Thoracic aorta (tissue), 2 donors: ENCODE measurements around the gene TAPT1. TPM values are rescaled to one million over a fixed set of nuclear protein-coding genes. Genes with fewer than 3 reads are reported as not detected.
"Not testable (repeated sequence)": the region's sequence is repeated elsewhere in the genome, so short reads cannot be mapped to it uniquely, and the experiment has no call there.

Experiments
- ATAC-seq: fragments of 150-250 bp; one replicate; pipeline ENCODE4 v1.8.0; 2017; ENCODE audit warnings: low read depth; ENCODE audit not compliant: insufficient number of reproducible peaks, low FRiP score
- DNase-seq: peaks from one replicate; pipeline ENCODE4 v3.0.0-alpha.2; 2020; ENCODE audit warnings: low spot score
- H3K27ac ChIP-seq, 2 donors: fragments of 200-600 bp; sonication (generic); 1 replicate in 1 of 2; 2 replicates in 1 of 2; pipeline ENCODE4 v1.5.1; 2016; ENCODE audit warnings: mild to moderate bottlenecking in 2 of 2, moderate library complexity in 2 of 2
- H3K27me3 ChIP-seq: fragments of 200-600 bp; sonication (generic); replicated peaks from 2 replicates; pipeline ENCODE4 v1.6.0; 2016; ENCODE audit warnings: mild to moderate bottlenecking; ENCODE audit not compliant: insufficient read depth
- H3K36me3 ChIP-seq: fragments of 200-600 bp; sonication (generic); one replicate; pipeline ENCODE4 v1.5.1; 2016
- H3K4me1 ChIP-seq, 2 donors: fragments of 200-600 bp; sonication (generic); 1 replicate in 1 of 2; 2 replicates in 1 of 2; pipeline versions ENCODE4 v1.5.1 to v1.6.0; 2016; ENCODE audit warnings: low read depth in 2 of 2, mild to moderate bottlenecking in 1 of 2; ENCODE audit not compliant: control insufficient read depth in 1 of 2
- H3K4me3 ChIP-seq: fragments of 200-600 bp; sonication (generic); 2 replicates; pipeline ENCODE4 v1.5.1; 2016; ENCODE audit warnings: mild to moderate bottlenecking
- H3K9me3 ChIP-seq: fragments of 200-600 bp; sonication (generic); 2 replicates; pipeline ENCODE4 v1.5.1; 2016
- total RNA-seq, 2 donors: library from RNA; depleted of rRNA; stranded (reverse); fragments of >200 nt; gene quantifications; one replicate each; pipeline versions ENCODE4 v1.1.0 to v1.2.3, GENCODE V29; 2016
- TF ChIP-seq, protein P1 (sequence below): fragments of 200-600 bp; sonication (generic); IDR thresholded peaks from one replicate; pipeline ENCODE4 v1.5.1; 2019; ENCODE audit warnings: antibody characterized with exemption

Gene TAPT1
- total RNA-seq, 2 donors from 2014 or later: 34.4 to 36.0 TPM

DNA sequence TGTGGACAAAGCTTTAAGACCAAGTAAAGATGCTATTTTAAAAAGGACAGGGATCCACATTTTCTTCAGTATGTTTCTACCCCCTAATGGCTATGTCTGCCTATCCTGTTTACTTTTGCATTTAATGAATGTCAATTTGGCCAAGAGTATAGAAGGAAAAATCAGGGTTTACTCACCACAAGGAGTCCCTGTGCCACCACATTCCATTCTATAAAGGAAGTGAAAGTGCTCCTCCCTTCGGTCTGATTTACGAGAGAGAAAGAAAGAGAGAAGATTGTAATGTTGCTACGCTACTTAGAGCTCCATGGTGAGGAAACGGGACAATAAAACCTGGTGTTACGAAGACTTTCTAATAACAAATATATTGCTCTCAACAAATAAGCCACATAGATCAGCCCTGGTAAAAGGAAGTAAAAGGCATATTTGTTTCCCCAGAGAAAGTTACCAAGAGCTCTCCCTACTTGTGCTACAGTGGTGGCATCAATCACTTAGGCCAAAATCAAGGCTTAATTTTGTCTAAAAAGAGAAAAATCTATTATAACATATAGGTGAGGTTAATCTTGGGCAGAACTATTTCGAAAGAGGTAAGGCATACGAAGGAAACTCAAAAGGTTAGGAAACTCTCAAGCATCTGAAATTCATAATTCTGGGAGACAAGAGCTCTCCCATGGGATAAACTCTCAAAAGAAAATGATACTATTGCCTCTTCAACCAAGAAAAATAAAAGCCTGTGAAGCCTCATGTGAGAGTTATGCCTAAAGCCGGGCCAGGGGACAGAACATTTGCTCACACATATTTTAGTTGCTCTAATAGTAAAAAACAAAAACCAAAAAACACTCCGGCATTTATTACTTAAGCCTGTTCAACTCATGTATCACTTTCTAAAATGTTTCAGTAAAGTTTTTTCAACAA is 29.5 kb downstream of the TAPT1 start:
- no peak for DNase-seq
- TF ChIP-seq, protein P1, sequence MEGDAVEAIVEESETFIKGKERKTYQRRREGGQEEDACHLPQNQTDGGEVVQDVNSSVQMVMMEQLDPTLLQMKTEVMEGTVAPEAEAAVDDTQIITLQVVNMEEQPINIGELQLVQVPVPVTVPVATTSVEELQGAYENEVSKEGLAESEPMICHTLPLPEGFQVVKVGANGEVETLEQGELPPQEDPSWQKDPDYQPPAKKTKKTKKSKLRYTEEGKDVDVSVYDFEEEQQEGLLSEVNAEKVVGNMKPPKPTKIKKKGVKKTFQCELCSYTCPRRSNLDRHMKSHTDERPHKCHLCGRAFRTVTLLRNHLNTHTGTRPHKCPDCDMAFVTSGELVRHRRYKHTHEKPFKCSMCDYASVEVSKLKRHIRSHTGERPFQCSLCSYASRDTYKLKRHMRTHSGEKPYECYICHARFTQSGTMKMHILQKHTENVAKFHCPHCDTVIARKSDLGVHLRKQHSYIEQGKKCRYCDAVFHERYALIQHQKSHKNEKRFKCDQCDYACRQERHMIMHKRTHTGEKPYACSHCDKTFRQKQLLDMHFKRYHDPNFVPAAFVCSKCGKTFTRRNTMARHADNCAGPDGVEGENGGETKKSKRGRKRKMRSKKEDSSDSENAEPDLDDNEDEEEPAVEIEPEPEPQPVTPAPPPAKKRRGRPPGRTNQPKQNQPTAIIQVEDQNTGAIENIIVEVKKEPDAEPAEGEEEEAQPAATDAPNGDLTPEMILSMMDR: peak; percentile 40
- peaks cover 4% of the 10 kb centered on the region for H3K36me3 ChIP-seq
- no peaks in the 10 kb centered on the region for H3K27me3 ChIP-seq
- ATAC-seq: peak; percentile 51
- H3K4me3 ChIP-seq: peak overlapping the region; percentile 68
- no peaks in the 10 kb centered on the region for H3K9me3 ChIP-seq
- peaks cover 15 to 69% of the 10 kb centered on the region in 2 donors for H3K4me1 ChIP-seq
- H3K27ac ChIP-seq: peak overlapping the region; percentile 76 to 78

DNA sequence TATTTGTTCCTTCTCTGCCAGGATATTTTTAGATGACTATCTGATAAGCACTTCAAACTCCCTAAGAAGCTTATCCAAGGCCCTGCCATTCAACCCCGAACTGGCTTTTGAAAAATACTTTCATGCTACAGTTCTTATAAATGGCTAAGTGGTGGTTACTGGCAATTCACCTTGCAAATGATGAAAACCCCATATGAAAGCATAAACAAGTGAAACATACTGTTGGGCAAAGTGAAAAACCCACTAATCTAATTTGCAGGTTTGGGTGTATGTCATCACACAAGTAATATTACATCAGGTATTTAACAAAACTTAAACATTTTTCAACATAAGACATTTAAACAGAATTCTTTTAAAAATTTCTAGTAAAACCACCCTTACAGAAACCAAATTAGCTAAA is 31.1 kb downstream of the TAPT1 start:
- Histone ChIP-seq H3K4me1 (peaks cover 15 to 69% of the 10 kb centered on the region in 2 donors), H3K4me3 (no peak overlapping the region), H3K36me3 (peaks cover 5% of the 10 kb centered on the region), H3K9me3 (no peaks in the 10 kb centered on the region), H3K27me3 (no peaks in the 10 kb centered on the region), H3K27ac (no peak overlapping the region)
- TF ChIP-seq, protein P1: no peak
- DNase-seq (no peak), ATAC-seq (no peak)

DNA sequence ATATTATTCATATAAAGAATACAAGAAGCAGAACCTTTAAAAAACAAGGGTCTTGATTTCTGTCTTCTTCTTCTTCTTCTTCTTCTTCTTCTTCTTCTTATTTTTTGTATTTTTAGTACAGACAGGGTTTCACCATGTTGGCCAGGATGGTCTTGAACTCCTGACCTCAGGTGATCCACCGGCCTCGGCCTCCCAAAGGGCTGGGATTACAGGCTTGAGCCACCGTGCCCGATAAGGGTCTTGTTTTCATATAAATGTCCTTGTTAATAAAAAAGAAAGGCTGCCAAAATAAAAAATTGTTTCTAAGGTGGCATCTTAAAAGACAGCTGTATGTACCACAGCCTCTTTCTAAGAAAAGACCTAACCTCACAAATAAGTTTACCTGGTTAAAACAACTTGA is 31.5 kb downstream of the TAPT1 start:
- H3K9me3 ChIP-seq, ATAC-seq, DNase-seq, H3K27ac ChIP-seq, H3K4me3 ChIP-seq, H3K36me3 ChIP-seq, H3K27me3 ChIP-seq: not testable (repeated sequence)
- peaks cover 15 to 69% of the 10 kb centered on the region in 2 donors for H3K4me1 ChIP-seq

DNA sequence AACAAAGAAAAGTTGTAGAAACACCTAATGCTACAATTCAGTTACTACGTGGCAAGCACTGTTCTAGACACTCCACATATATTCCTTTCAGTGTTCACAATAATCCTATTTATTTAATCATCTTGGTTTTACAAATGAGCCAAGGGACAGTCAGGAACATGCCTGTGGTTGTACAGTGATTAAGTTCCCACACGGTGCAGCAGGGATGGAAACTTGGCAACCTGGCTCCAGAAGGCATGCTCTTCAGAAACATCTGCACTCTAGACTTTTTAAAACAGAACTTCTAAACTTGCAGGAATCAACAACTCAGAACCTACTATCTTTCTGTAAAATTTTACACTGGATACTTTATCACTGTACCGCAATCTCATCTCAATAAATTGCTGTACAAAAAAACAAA is 32.1 kb downstream of the TAPT1 start:
- Histone ChIP-seq H3K27me3 (no peaks in the 10 kb centered on the region), H3K36me3 (peaks cover 12% of the 10 kb centered on the region), H3K9me3 (no peaks in the 10 kb centered on the region), H3K4me3 (no peak overlapping the region), H3K27ac (no peak overlapping the region), H3K4me1 (peaks cover 15 to 69% of the 10 kb centered on the region in 2 donors)
- TF ChIP-seq, protein P1: no peak
- no peak for DNase-seq
- no peak for ATAC-seq

DNA sequence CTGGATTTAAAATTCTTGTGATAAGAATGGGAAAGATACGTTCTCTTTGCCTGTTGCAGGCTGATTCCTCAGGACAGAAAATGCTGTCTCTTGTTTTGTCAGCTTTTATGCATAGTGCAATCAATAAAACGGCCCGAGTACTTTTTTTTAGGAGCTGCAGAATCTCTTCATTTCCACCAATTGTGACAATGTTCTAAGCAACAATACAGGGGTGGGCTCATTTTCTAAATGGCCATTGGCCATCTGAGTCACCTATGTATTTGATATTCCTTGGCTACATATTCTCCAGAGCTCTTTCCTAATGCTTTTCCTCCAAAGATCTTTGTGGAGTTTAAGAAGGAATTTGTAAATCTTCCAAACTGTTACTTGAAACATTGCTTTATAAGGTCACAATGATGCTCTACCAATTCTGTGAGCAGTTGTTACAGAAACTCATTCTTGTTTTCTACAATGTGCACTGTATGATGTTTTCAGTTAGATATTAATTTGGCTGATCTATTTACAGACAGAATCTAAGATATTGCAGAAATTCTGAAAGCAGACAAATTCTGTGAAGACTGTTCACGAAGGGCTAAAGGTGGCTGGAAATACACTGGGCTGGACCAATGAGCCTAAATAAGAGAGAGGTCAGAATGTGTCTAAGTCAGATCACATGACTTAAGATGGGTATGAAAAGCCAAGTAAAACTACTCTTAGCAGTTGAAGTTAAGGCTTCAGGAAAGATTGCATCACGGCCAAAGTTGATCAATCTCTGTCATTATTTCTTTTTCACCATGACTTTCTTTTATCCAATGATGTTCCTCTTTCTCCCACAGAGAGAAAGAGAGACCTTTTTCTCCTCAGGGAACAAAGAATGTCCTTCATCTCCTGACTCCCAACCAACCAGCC is 33.4 kb downstream of the TAPT1 start:
- Histone ChIP-seq H3K9me3 (no peaks in the 10 kb centered on the region), H3K36me3 (peaks cover 14% of the 10 kb centered on the region), H3K27me3 (no peaks in the 10 kb centered on the region), H3K4me3 (no peak overlapping the region), H3K27ac (peak overlapping the region in 1 of 2 donors; percentile 24), H3K4me1 (peaks cover 15 to 58% of the 10 kb centered on the region in 2 donors)
- ATAC-seq (no peak), DNase-seq (no peak)
- TF ChIP-seq, protein P1: no peak
